HG03175 (cell line): Measurements from ENCODE around the gene BMERB1.

Source experiments
- ATAC-seq: cut with Tn5 transposase; IDR thresholded peaks from one replicate; pipeline ENCODE4 v1.9.1; 2021; ENCODE audit warnings: mild to moderate bottlenecking, moderate library complexity; ENCODE audit not compliant: unreplicated experiment

BMERB1 gene

GRCh38 chr16:15581127-15581815 is 146.9 kb downstream of the BMERB1 start:
- no peak for ATAC-seq

GRCh38 chr16:15583526-15583925 is 149.1 kb downstream of the BMERB1 start:
- ATAC-seq: no peak

GRCh38 chr16:15585956-15586355 is 151.6 kb downstream of the BMERB1 start:
- no peak for ATAC-seq

- no peak for ATAC-seq
Observed at GRCh38 chr16:15586716-15587115, 152.3 kb downstream of the BMERB1 start.

GRCh38 chr16:15587152-15587825 is 152.9 kb downstream of the BMERB1 start:
- no peak for ATAC-seq

GRCh38 chr16:15592324-15592723 is 157.9 kb downstream of the BMERB1 start:
- no peak for ATAC-seq

GRCh38 chr16:15593235-15593634 is 158.8 kb downstream of the BMERB1 start:
- ATAC-seq: no peak

GRCh38 chr16:15594711-15595320 is 160.4 kb downstream of the BMERB1 start:
- ATAC-seq: no peak

GRCh38 chr16:15597135-15597534 is 162.7 kb downstream of the BMERB1 start:
- ATAC-seq: no peak

- ATAC-seq: no peak
Observed at GRCh38 chr16:15597822-15598647, 163.6 kb downstream of the BMERB1 start.

GRCh38 chr16:15598648-15599190 is 164.3 kb downstream of the BMERB1 start:
- no peak for ATAC-seq

- no peak for ATAC-seq
Observed at GRCh38 chr16:15599303-15600070, 165.1 kb downstream of the BMERB1 start.

- no peak for ATAC-seq
Observed at GRCh38 chr16:15601212-15601879, 167.0 kb downstream of the BMERB1 start.

- ATAC-seq: no peak
Observed at GRCh38 chr16:15602285-15603044, 168.1 kb downstream of the BMERB1 start.

GRCh38 chr16:15604460-15605440 is 170.4 kb downstream of the BMERB1 start:
- no peak for ATAC-seq

- ATAC-seq: no peak
Observed at GRCh38 chr16:15605839-15606517, 171.6 kb downstream of the BMERB1 start.

GRCh38 chr16:15606518-15607220 is 172.3 kb downstream of the BMERB1 start:
- no peak for ATAC-seq
